ENCODE data around the gene TLE1. TPM values are rescaled to one million over a fixed set of nuclear protein-coding genes. Genes with fewer than 3 reads are reported as not detected.

The TLE1 gene
- total RNA-seq, 1 experiment from 2014 or later: 17.3 TPM

GRCh38 chr9:81552581-81552991 lies 136.8 kb downstream of the TLE1 start:
- POLR2A ChIA-PET: no interaction called here
- CTCF ChIA-PET: no interaction called here

GRCh38 chr9:81550207-81550583 lies 139.2 kb downstream of the TLE1 start:
- ATAC-seq: no peak
- TF ChIP-seq ZNF274 (IDR thresholded peaks at IDR 0.05; ENCODE audit: low read depth, low read length) (no peak), POLR2A (IDR thresholded peaks at IDR 0.05; ENCODE audit: borderline replicate concordance, extremely low read depth, insufficient read depth, insufficient read length) (no peak), SIN3A (IDR thresholded peaks at IDR 0.05; ENCODE audit: low read depth) (no peak), EZH2 (IDR thresholded peaks at IDR 0.05) (no peak), EZH2phosphoT487 (IDR thresholded peaks at IDR 0.05; ENCODE audit: borderline replicate concordance) (no peak)
- Histone ChIP-seq H3K36me3 (ENCODE audit: control insufficient read depth in 1 of 2, insufficient read depth in 2 of 2, low read length in 2 of 2) (no peaks in the 10 kb centered on the region), H4K20me1 (ENCODE audit: insufficient read depth) (no peaks in the 10 kb centered on the region), H3K79me2 (ENCODE audit: insufficient read depth, low read length) (no peaks in the 10 kb centered on the region), H3K4me2 (ENCODE audit: low read length) (no peak overlapping the region), H3K27me3 (ENCODE audit: insufficient read depth, low read length) (no peaks in the 10 kb centered on the region), H3K4me1 (ENCODE audit: control insufficient read depth in 1 of 2, insufficient read depth in 2 of 2, low read length in 2 of 2) (peaks cover 0 to 13% of the 10 kb centered on the region in 2 experiments; a peak in 2 of 4 replicates), H3K9me3 (ENCODE audit: control insufficient read depth in 1 of 2, insufficient read depth in 1 of 2, low read depth in 1 of 2, low read length in 2 of 2) (no peaks in the 10 kb centered on the region), H2AFZ (ENCODE audit: low read depth, low read length, poor library complexity, severe bottlenecking) (no peak overlapping the region), H3K9me2 (ENCODE audit: insufficient read depth) (no peaks in the 10 kb centered on the region), H3K9ac (ENCODE audit: low read length) (no peak overlapping the region), H3K27ac (ENCODE audit: low read depth, low read length) (no peak overlapping the region), H3K4me3 (replicated peaks in 1 of 2; ENCODE audit: low read depth in 1 of 2, low read length in 2 of 2) (no peak overlapping the region)
- no TSS peak for BruUV-seq (replicated peaks)
- intact Hi-C loops (cut with micrococcal nuclease): loop anchor here (10.0 kb wide), 1 partner anchor 55 kb away; no protein-coding TSS in a partner anchor
- POLR2A ChIA-PET: no interaction called here
- DNase-seq (ENCODE audit: low read depth, low spot score): no peak
- RAD21 ChIA-PET (ENCODE audit: low non-redundant PET in 1 of 2, low total read pairs in 2 of 2, uncharacterized antibody in 2 of 2, unreplicated experiment in 2 of 2): no interaction called here
- CTCF ChIA-PET: no interaction called here

More at GRCh38 chr9:81552581-81552991, 136.8 kb downstream of the TLE1 start:
- Histone ChIP-seq H3K9ac (ENCODE audit: low read length) (no peak overlapping the region), H3K9me2 (ENCODE audit: insufficient read depth) (no peaks in the 10 kb centered on the region), H3K27ac (ENCODE audit: low read depth, low read length) (no peak overlapping the region), H3K4me2 (ENCODE audit: low read length) (no peak overlapping the region), H3K9me3 (ENCODE audit: control insufficient read depth in 1 of 2, insufficient read depth in 1 of 2, low read depth in 1 of 2, low read length in 2 of 2) (no peaks in the 10 kb centered on the region), H3K4me1 (ENCODE audit: control insufficient read depth in 1 of 2, insufficient read depth in 2 of 2, low read length in 2 of 2) (peaks cover 0 to 14% of the 10 kb centered on the region in 2 experiments; a peak in 3 of 4 replicates), H3K27me3 (ENCODE audit: insufficient read depth, low read length) (no peaks in the 10 kb centered on the region), H3K79me2 (ENCODE audit: insufficient read depth, low read length) (no peaks in the 10 kb centered on the region), H3K36me3 (ENCODE audit: control insufficient read depth in 1 of 2, insufficient read depth in 2 of 2, low read length in 2 of 2) (no peaks in the 10 kb centered on the region), H4K20me1 (ENCODE audit: insufficient read depth) (no peaks in the 10 kb centered on the region), H2AFZ (ENCODE audit: low read depth, low read length, poor library complexity, severe bottlenecking) (no peak overlapping the region), H3K4me3 (replicated peaks in 1 of 2; ENCODE audit: low read depth in 1 of 2, low read length in 2 of 2) (no peak overlapping the region)
- no peak for TF ChIP-seq EGR1 (IDR thresholded peaks at IDR 0.05; ENCODE audit: low read depth)
- no peak for TF ChIP-seq EZH2 (IDR thresholded peaks at IDR 0.05)
- no peak for TF ChIP-seq ZFX (IDR thresholded peaks at IDR 0.05)
- no peak for TF ChIP-seq JUND (IDR thresholded peaks at IDR 0.05)
- TF ChIP-seq CEBPB (IDR thresholded peaks at IDR 0.05; ENCODE audit: low read depth): no peak
- no peak; the same call in 1 of the 2 replicates for TF ChIP-seq RAD21 (IDR thresholded peaks at IDR 0.05; ENCODE audit: low read depth)
- BruUV-seq (replicated peaks): no TSS peak
- DNase-seq (ENCODE audit: low read depth, low spot score) (no peak), ATAC-seq (no peak)
- RAD21 ChIA-PET (ENCODE audit: low non-redundant PET in 1 of 2, low total read pairs in 2 of 2, uncharacterized antibody in 2 of 2, unreplicated experiment in 2 of 2): no interaction called here
- intact Hi-C loops (cut with micrococcal nuclease): loop anchor here (10.0 kb wide), 1 partner anchor 58 kb away; no protein-coding TSS in a partner anchor

All from HCT116 (cell line).